Gastroesophageal sphincter (tissue), 4 donors: ENCODE results near the gene UBE2F. TPM values are rescaled to one million over a fixed set of nuclear protein-coding genes. Genes with fewer than 3 reads are reported as not detected.

Experiments
- ATAC-seq: fragments of 150-250 bp; one replicate; pipeline ENCODE4 v1.9.1; 2016; ENCODE audit warnings: mild to moderate bottlenecking, moderate library complexity
- H3K27ac ChIP-seq, 4 donors: fragments of 200-600 bp; sonication (generic) in 3 of 4; 1 replicate in 3 of 4; 2 replicates in 1 of 4; pipeline ENCODE4 v1.5.1; 2016 to 2019
- H3K27me3 ChIP-seq: fragments of 200-600 bp; sonication (generic); one replicate; pipeline ENCODE4 v1.5.1; 2019
- H3K36me3 ChIP-seq, 2 donors: fragments of 200-600 bp; sonication (generic); one replicate each; pipeline ENCODE4 v1.5.1; 2019; ENCODE audit warnings: control low read depth in 1 of 2
- H3K4me1 ChIP-seq, 3 donors: fragments of 200-600 bp; sonication (generic); 1 replicate in 2 of 3; 2 replicates in 1 of 3; pipeline ENCODE4 v1.5.1; 2016 to 2019; ENCODE audit warnings: control low read depth in 2 of 3
- H3K4me3 ChIP-seq, 2 donors: fragments of 200-600 bp; sonication (generic); one replicate each; pipeline ENCODE4 v1.5.1; 2019; ENCODE audit warnings: mild to moderate bottlenecking in 1 of 2, moderate library complexity in 1 of 2
- H3K9me3 ChIP-seq, 3 donors: fragments of 200-600 bp; sonication (generic); one replicate each; pipeline ENCODE4 v1.5.1; 2017 to 2019; ENCODE audit warnings: control low read depth in 2 of 3
- EP300 ChIP-seq: sonication (generic); formaldehyde crosslinking; IDR thresholded peaks from one replicate; pipeline ENCODE4 v1.6.1; 2017; ENCODE audit warnings: antibody characterized with exemption, mild to moderate bottlenecking
- POLR2A ChIP-seq, 2 donors: fragments of 450-650 bp; IDR thresholded peaks; one replicate each; pipeline ENCODE4 v1.6.1; 2017; ENCODE audit warnings: antibody characterized with exemption in 2 of 2, mild to moderate bottlenecking in 2 of 2, moderate library complexity in 1 of 2
- POLR2AphosphoS5 ChIP-seq: sonication (generic); formaldehyde crosslinking; IDR thresholded peaks from one replicate; pipeline ENCODE4 v1.6.1; 2017; ENCODE audit warnings: antibody characterized with exemption
- WGBS, 2 donors: methylation state at CpG; one replicate each; pipeline ENCODE4 v1.1.5; 2018; ENCODE audit warnings: low coverage in 1 of 2; 5-methylcytosine and 5-hydroxymethylcytosine counted together
- total RNA-seq, 4 donors: library from RNA; depleted of rRNA; stranded (reverse); fragments of >200 nt; gene quantifications; one replicate each; pipeline ENCODE4 v1.1.0, GENCODE V29; 2016
- TF ChIP-seq, protein P1 (sequence below), 4 experiments: fragments of 200-600 bp in 2 of 4; fragments of 450-650 bp in 2 of 4; sonication (generic) in 1 of 4; IDR thresholded peaks; one replicate each; pipeline ENCODE4 v1.5.1; 2017 to 2019; ENCODE audit warnings: antibody characterized with exemption in 4 of 4, mild to moderate bottlenecking in 2 of 4, moderate library complexity in 2 of 4

Gene UBE2F
- total RNA-seq, 4 donors from 2014 or later = 85.0 to 99.5 (median 96.3) TPM

DNA sequence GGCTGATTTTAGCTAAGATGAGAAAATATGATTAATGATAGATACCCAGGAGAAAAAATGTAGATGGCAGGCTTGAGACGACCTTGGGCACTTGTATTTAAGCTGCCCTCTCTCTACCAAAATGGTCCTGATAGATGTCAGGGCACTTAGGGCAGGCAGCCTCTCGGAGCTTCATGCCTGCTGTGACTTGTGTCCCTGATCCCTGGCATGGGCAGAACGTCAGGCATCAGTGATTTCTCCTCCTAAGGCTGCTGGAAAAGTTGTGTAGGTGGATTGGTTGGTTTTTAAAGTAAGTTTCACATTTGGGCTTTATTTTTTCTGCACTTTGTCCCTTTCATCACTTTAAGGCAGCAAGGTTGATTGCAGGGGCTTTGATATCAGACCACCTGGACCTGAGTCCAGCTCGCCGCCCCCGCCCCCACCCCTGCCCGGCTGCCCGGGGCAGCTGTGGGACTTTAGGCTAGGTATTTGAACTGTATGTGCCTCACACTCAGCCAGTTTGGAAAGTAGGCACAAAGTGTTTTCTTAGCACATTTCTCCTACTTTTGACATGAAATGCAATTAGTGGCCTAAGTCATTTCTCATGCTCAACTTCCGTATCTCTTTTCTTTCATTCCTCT is 59.0 kb downstream of the UBE2F start:
- 76 to 95% methylated on average over 4 to 7 of the region's 9 CpGs for WGBS, 2 donors
- no peak for ATAC-seq
- Histone ChIP-seq H3K36me3 (peaks cover 0 to 57% of the 10 kb centered on the region in 2 donors), H3K27me3 (no peaks in the 10 kb centered on the region), H3K4me1 (no peaks in the 10 kb centered on the region), H3K9me3 (no peaks in the 10 kb centered on the region), H3K27ac (no peak overlapping the region), H3K4me3 (no peak overlapping the region)
- TF ChIP-seq, protein P1, sequence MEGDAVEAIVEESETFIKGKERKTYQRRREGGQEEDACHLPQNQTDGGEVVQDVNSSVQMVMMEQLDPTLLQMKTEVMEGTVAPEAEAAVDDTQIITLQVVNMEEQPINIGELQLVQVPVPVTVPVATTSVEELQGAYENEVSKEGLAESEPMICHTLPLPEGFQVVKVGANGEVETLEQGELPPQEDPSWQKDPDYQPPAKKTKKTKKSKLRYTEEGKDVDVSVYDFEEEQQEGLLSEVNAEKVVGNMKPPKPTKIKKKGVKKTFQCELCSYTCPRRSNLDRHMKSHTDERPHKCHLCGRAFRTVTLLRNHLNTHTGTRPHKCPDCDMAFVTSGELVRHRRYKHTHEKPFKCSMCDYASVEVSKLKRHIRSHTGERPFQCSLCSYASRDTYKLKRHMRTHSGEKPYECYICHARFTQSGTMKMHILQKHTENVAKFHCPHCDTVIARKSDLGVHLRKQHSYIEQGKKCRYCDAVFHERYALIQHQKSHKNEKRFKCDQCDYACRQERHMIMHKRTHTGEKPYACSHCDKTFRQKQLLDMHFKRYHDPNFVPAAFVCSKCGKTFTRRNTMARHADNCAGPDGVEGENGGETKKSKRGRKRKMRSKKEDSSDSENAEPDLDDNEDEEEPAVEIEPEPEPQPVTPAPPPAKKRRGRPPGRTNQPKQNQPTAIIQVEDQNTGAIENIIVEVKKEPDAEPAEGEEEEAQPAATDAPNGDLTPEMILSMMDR (IDR thresholded peaks at IDR 0.05) = no peak

DNA sequence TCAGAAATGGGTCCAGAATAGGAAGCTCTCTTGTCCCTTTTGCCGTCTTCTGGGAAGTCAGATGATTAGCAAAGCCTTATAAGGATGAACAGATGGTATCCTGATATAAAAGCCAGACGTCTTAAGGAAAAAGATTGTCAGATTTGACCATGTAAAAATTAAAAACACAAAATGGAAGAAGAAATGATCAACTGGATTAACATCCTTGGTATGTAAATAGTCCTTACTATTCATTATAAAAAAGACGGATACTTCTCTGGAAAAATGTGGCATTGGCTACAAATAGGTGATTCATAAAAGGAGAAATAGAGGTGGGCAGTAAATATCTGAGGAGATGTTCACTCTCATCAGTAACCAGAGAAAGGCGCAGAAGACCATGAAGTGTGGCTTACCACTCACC is 60.2 kb downstream of the UBE2F start:
- TF ChIP-seq POLR2AphosphoS5 = no peak
- TF ChIP-seq EP300 = no peak
- TF ChIP-seq, protein P1 (IDR thresholded peaks at IDR 0.05) = no peak
- TF ChIP-seq POLR2A (IDR thresholded peaks at IDR 0.05) = no peak

GRCh38 chr2:238027591-238028415 is 61.0 kb downstream of the UBE2F start:
- H3K36me3 ChIP-seq = peaks cover 0 to 68% of the 10 kb centered on the region in 2 donors
- H3K9me3 ChIP-seq = no peaks in the 10 kb centered on the region
- H3K27me3 ChIP-seq = no peaks in the 10 kb centered on the region
- ATAC-seq = no peak
- H3K4me3 ChIP-seq = no peak overlapping the region
- 80 to 89% methylated on average over 4 to 5 of the region's 9 CpGs for WGBS, 2 donors
- no peaks in the 10 kb centered on the region for H3K4me1 ChIP-seq
- TF ChIP-seq POLR2AphosphoS5 = no peak
- no peak for TF ChIP-seq POLR2A (IDR thresholded peaks at IDR 0.05)
- no peak for TF ChIP-seq EP300
- TF ChIP-seq, protein P1 (IDR thresholded peaks at IDR 0.05) = no peak
- H3K27ac ChIP-seq = no peak overlapping the region

More for the DNA sequence above, 60.2 kb downstream of the UBE2F start:
- WGBS, 2 donors = 64 to 68% methylated on average over 3 to 4 of the region's 4 CpGs
- Histone ChIP-seq H3K4me1 (no peaks in the 10 kb centered on the region), H3K36me3 (peaks cover 0 to 60% of the 10 kb centered on the region in 2 donors), H3K9me3 (no peaks in the 10 kb centered on the region), H3K4me3 (no peak overlapping the region), H3K27me3 (no peaks in the 10 kb centered on the region), H3K27ac (no peak overlapping the region)
- no peak for ATAC-seq

- Histone ChIP-seq H3K4me1 (no peaks in the 10 kb centered on the region), H3K36me3 (peaks cover 0 to 83% of the 10 kb centered on the region in 2 donors), H3K27ac (no peak overlapping the region), H3K9me3 (no peaks in the 10 kb centered on the region), H3K4me3 (no peak overlapping the region), H3K27me3 (no peaks in the 10 kb centered on the region)
- TF ChIP-seq POLR2A (IDR thresholded peaks at IDR 0.05) (no peak), EP300 (no peak), POLR2AphosphoS5 (no peak)
- TF ChIP-seq, protein P1 (IDR thresholded peaks at IDR 0.05) = no peak
- no peak for ATAC-seq
- 92 to 100% methylated on average over 3 of the region's 3 CpGs for WGBS, 2 donors
These were observed 63.0 kb downstream of the UBE2F start for GRCh38 chr2:238029853-238030252.
